H9 (cell line): Measurements from ENCODE around the gene SDF2L1. TPM values are rescaled to one million over a fixed set of nuclear protein-coding genes. Genes with fewer than 3 reads are reported as not detected.

Experiments
- DNase-seq: peaks from one replicate; pipeline ENCODE4 v3.0.0-alpha.2; 2017
- H2AFZ ChIP-seq: one replicate; pipeline ENCODE4 v1.6.1; 2013; ENCODE audit warnings: mild to moderate bottlenecking, low read length, control low read depth, moderate library complexity
- H2AK5ac ChIP-seq: 2 replicates; pipeline ENCODE4 v1.6.1; 2013; ENCODE audit warnings: low read length, control low read depth, mixed read lengths; ENCODE audit not compliant: insufficient read length
- H2BK120ac ChIP-seq: one replicate; pipeline ENCODE4 v1.6.1; 2013; ENCODE audit warnings: low read depth, mild to moderate bottlenecking, low read length, control low read depth, inconsistent platforms; ENCODE audit not compliant: poor library complexity, severe bottlenecking
- H2BK12ac ChIP-seq: 2 replicates; pipeline ENCODE4 v1.6.1; 2013; ENCODE audit warnings: low read length, control low read depth, mixed read lengths, low read depth; ENCODE audit not compliant: insufficient read length
- H2BK15ac ChIP-seq: 2 replicates; pipeline ENCODE4 v1.6.1; 2013; ENCODE audit warnings: low read depth, low read length, control low read depth
- H2BK20ac ChIP-seq: one replicate; pipeline ENCODE4 v1.6.1; 2013; ENCODE audit warnings: low read depth, mild to moderate bottlenecking, low read length, control low read depth, inconsistent platforms; ENCODE audit not compliant: poor library complexity, severe bottlenecking
- H2BK5ac ChIP-seq: 2 replicates; pipeline ENCODE4 v1.6.1; 2013; ENCODE audit warnings: low read length, control low read depth, mixed read lengths; ENCODE audit not compliant: insufficient read length
- H3K14ac ChIP-seq: 2 replicates; pipeline ENCODE4 v1.6.1; 2013; ENCODE audit warnings: low read length, control low read depth; ENCODE audit not compliant: insufficient read depth
- H3K18ac ChIP-seq: 2 replicates; pipeline ENCODE4 v1.6.1; 2013; ENCODE audit warnings: low read depth, mild to moderate bottlenecking, mixed read lengths, low read length, control low read depth; ENCODE audit not compliant: insufficient read length
- H3K23ac ChIP-seq: 2 replicates; pipeline ENCODE4 v1.6.1; 2013; ENCODE audit warnings: low read length, control low read depth, mixed read lengths, low read depth; ENCODE audit not compliant: insufficient read length
- H3K23me2 ChIP-seq: 2 replicates; pipeline ENCODE4 v1.6.1; 2013; ENCODE audit warnings: low read depth, mild to moderate bottlenecking, mixed read lengths, low read length, control low read depth; ENCODE audit not compliant: insufficient read length, poor library complexity, severe bottlenecking
- H3K27ac ChIP-seq: 2 replicates; pipeline ENCODE4 v1.5.1; 2013; ENCODE audit warnings: low read length, control low read depth, mixed read lengths, low read depth; ENCODE audit not compliant: insufficient read length
- H3K27me3 ChIP-seq: 2 replicates; pipeline ENCODE4 v1.6.1; 2013; ENCODE audit warnings: low read length, control low read depth, inconsistent platforms; ENCODE audit not compliant: insufficient read depth
- H3K4ac ChIP-seq: 2 replicates; pipeline ENCODE4 v1.6.1; 2013; ENCODE audit warnings: low read depth, mild to moderate bottlenecking, control low read depth, inconsistent platforms, low read length, moderate library complexity
- H3K4me1 ChIP-seq: 2 replicates; pipeline ENCODE4 v1.6.1; 2013; ENCODE audit warnings: low read length, control low read depth, inconsistent platforms; ENCODE audit not compliant: insufficient read depth
- H3K4me2 ChIP-seq: 2 replicates; pipeline ENCODE4 v1.6.1; 2013; ENCODE audit warnings: low read length, control low read depth, mixed read lengths; ENCODE audit not compliant: insufficient read length, insufficient read depth
- H3K56ac ChIP-seq: 2 replicates; pipeline ENCODE4 v1.6.1; 2013; ENCODE audit warnings: low read depth, mild to moderate bottlenecking, mixed read lengths, low read length, control low read depth; ENCODE audit not compliant: insufficient read length
- H3K79me1 ChIP-seq: 2 replicates; pipeline ENCODE4 v1.6.1; 2013; ENCODE audit warnings: low read depth, mild to moderate bottlenecking, moderate library complexity, low read length, control low read depth, inconsistent platforms; ENCODE audit not compliant: insufficient read depth, poor library complexity, severe bottlenecking
- H3K79me2 ChIP-seq: 2 replicates; pipeline ENCODE4 v1.6.1; 2013; ENCODE audit warnings: low read length, control low read depth, inconsistent platforms; ENCODE audit not compliant: insufficient read depth
- H3K9ac ChIP-seq: 2 replicates; pipeline ENCODE4 v1.6.1; 2013; ENCODE audit warnings: low read length, control low read depth, mixed read lengths; ENCODE audit not compliant: insufficient read length; ENCODE audit errors: extremely low read depth
- H3K9me3 ChIP-seq: one replicate; pipeline ENCODE4 v1.6.1; 2013; ENCODE audit warnings: low read depth, low read length, inconsistent platforms; ENCODE audit not compliant: control insufficient read depth
- H3T11ph ChIP-seq: one replicate; pipeline ENCODE4 v1.6.1; 2013; ENCODE audit warnings: mild to moderate bottlenecking, low read length, control low read depth, inconsistent platforms
- H4K20me1 ChIP-seq: one replicate; pipeline ENCODE4 v1.6.1; 2013; ENCODE audit not compliant: control insufficient read depth, insufficient read length, insufficient read depth
- H4K5ac ChIP-seq: 2 replicates; pipeline ENCODE4 v1.6.1; 2013; ENCODE audit warnings: low read depth, mild to moderate bottlenecking, mixed read lengths, low read length, control low read depth; ENCODE audit not compliant: insufficient read length
- H4K8ac ChIP-seq: replicated peaks from 2 replicates; pipeline ENCODE4 v1.6.1; 2013; ENCODE audit warnings: low read length, control low read depth, mixed read lengths, low read depth; ENCODE audit not compliant: insufficient read length
- H4K91ac ChIP-seq: 2 replicates; pipeline ENCODE4 v1.6.1; 2013; ENCODE audit warnings: low read depth, mild to moderate bottlenecking, moderate library complexity, mixed read lengths, low read length, control low read depth; ENCODE audit not compliant: insufficient read length
- H3K27ac Mint-ChIP-seq, 3 experiments: 2 replicates in 2 of 3; 3 replicates in 1 of 3; pipeline ENCODE4 v1.8.0; 2020 to 2021; ENCODE audit warnings: mixed read lengths in 3 of 3, mild to moderate bottlenecking in 1 of 3, moderate library complexity in 1 of 3
- H3K27me3 Mint-ChIP-seq: 2 replicates; pipeline ENCODE4 v1.8.0; 2021; ENCODE audit warnings: low read depth, mild to moderate bottlenecking, moderate library complexity, mixed read lengths
- H3K36me3 Mint-ChIP-seq, 3 experiments: 2 replicates in 2 of 3; 3 replicates in 1 of 3; pipeline ENCODE4 v1.8.0; 2020 to 2021; ENCODE audit warnings: low read depth in 3 of 3, mixed read lengths in 3 of 3; ENCODE audit not compliant: insufficient read depth in 1 of 3
- H3K4me1 Mint-ChIP-seq, 2 experiments: 2 replicates each; pipeline ENCODE4 v1.8.0; 2020; ENCODE audit warnings: mixed read lengths in 2 of 2
- H3K4me3 Mint-ChIP-seq, 2 experiments: 2 replicates in 1 of 2; 3 replicates in 1 of 2; pipeline ENCODE4 v1.8.0; 2020 to 2021; ENCODE audit warnings: mild to moderate bottlenecking in 2 of 2, mixed read lengths in 2 of 2, moderate library complexity in 1 of 2
- H3K9me3 Mint-ChIP-seq, 2 experiments: 2 replicates in 1 of 2; 3 replicates in 1 of 2; pipeline ENCODE4 v1.8.0; 2020; ENCODE audit warnings: mild to moderate bottlenecking in 2 of 2, mixed read lengths in 2 of 2, moderate library complexity in 1 of 2
- CTCF ChIP-seq: fragments of 200-600 bp; sonication (generic); conservative IDR thresholded peaks from 3 replicates; pipeline ENCODE4 v1.8.0; 2021; ENCODE audit warnings: antibody characterized with exemption, mild to moderate bottlenecking
- WGBS: extraction: QIAGEN DNeasy Blood & Tissue Kit; methylation state at CpG from one replicate; pipeline ENCODE4 v1.1.7; 2013; ENCODE audit warnings: missing lambda C conversion rate, low lambda C conversion rate, mixed read lengths; ENCODE audit not compliant: insufficient read length; ENCODE audit errors: extremely low coverage; 5-methylcytosine and 5-hydroxymethylcytosine counted together
- total RNA-seq: library from RNA; stranded (reverse); gene quantifications from 2 replicates; pipeline ENCODE4 v1.2.1, GENCODE V29; 2021

The SDF2L1 gene
- total RNA-seq, 1 experiment from 2014 or later: 36.0 TPM

- no CpG with 5 or more reads among the region's 9 CpGs for WGBS
- Histone ChIP-seq H3K79me1 (peaks cover 9% of the 10 kb centered on the region), H2BK120ac (no peak overlapping the region), H2AFZ (no peak overlapping the region), H3K9me3 (no peaks in the 10 kb centered on the region), H3K4ac (no peak overlapping the region), H4K91ac (no peak overlapping the region), H3K23me2 (peaks cover 3% of the 10 kb centered on the region), H3K18ac (no peak overlapping the region), H3K27ac (no peak overlapping the region), H3K4me1 (no peaks in the 10 kb centered on the region), H3K14ac (no peak overlapping the region), H2BK15ac (no peak overlapping the region), H3K79me2 (peaks cover 16% of the 10 kb centered on the region; the same call in 1 of the 2 replicates), H3K9ac (no peak overlapping the region), H3K56ac (no peak overlapping the region), H2BK5ac (no peak overlapping the region), H2BK20ac (no peak overlapping the region), H4K20me1 (peaks cover 2% of the 10 kb centered on the region), H3K27me3 (no peaks in the 10 kb centered on the region), H2AK5ac (no peak overlapping the region), H3T11ph (no peak overlapping the region), H3K4me2 (no peak overlapping the region), H2BK12ac (no peak overlapping the region), H4K5ac (no peak overlapping the region), H4K8ac (no peak overlapping the region), H3K23ac (no peak overlapping the region)
- no peak for DNase-seq
- Mint-ChIP-seq H3K27me3 (no peaks in the 10 kb centered on the region), H3K4me3 (no peak overlapping the region), H3K36me3 (peaks cover 8 to 23% (median 14%) of the 10 kb centered on the region in 3 experiments; a peak in 6 of 7 replicates), H3K9me3 (no peaks in the 10 kb centered on the region), H3K4me1 (peaks cover 3% of the 10 kb centered on the region in 2 experiments), H3K27ac (no peak overlapping the region)
- TF ChIP-seq CTCF: no peak
These were observed 38.1 kb upstream of the SDF2L1 start for GRCh38 chr22:21603973-21604372.
